Omental fat pad (tissue), 4 donors: ENCODE data around the gene MAGI2. TPM values are rescaled to one million over a fixed set of nuclear protein-coding genes. Genes with fewer than 3 reads are reported as not detected.

Experiments used
- ATAC-seq: fragments of 150-250 bp; one replicate; pipeline ENCODE4 v1.9.1; 2016; ENCODE audit warnings: mild to moderate bottlenecking, moderate library complexity; ENCODE audit not compliant: low FRiP score
- DNase-seq: peaks from one replicate; pipeline ENCODE4 v3.0.0-alpha.2; 2019; ENCODE audit warnings: low spot score
- CTCF ChIP-seq, 3 donors: fragments of 450-650 bp; IDR thresholded peaks; one replicate each; pipeline ENCODE4 v1.5.1; 2016 to 2017; ENCODE audit warnings: antibody characterized with exemption in 3 of 3, mild to moderate bottlenecking in 3 of 3, moderate library complexity in 2 of 3
- total RNA-seq, 4 donors: library from RNA; depleted of rRNA; stranded (reverse); fragments of >200 nt; gene quantifications; one replicate each; pipeline ENCODE4 v1.1.0, GENCODE V29; 2016

The MAGI2 gene
- total RNA-seq, 4 donors from 2014 or later = 9.3 to 20.6 (median 13.2) TPM

GRCh38 chr7:79361214-79361613 lies 92.3 kb downstream of the MAGI2 start:
- ATAC-seq (no peak), DNase-seq (no peak)
- no peak for TF ChIP-seq CTCF (IDR thresholded peaks at IDR 0.05)

- ATAC-seq (no peak), DNase-seq (no peak)
- no peak for TF ChIP-seq CTCF (IDR thresholded peaks at IDR 0.05)
These were observed 93.6 kb downstream of the MAGI2 start for GRCh38 chr7:79359827-79360226.

- TF ChIP-seq CTCF (IDR thresholded peaks at IDR 0.05) = no peak
- no peak for ATAC-seq
- no peak for DNase-seq
These were observed 96.4 kb downstream of the MAGI2 start for GRCh38 chr7:79357101-79357500.

- no peak for TF ChIP-seq CTCF (IDR thresholded peaks at IDR 0.05)
These were observed 99.6 kb downstream of the MAGI2 start for GRCh38 chr7:79353720-79354468.

GRCh38 chr7:79352323-79352722 lies 101.1 kb downstream of the MAGI2 start:
- TF ChIP-seq CTCF (IDR thresholded peaks at IDR 0.05) = no peak
- DNase-seq = no peak
- ATAC-seq = no peak

More at GRCh38 chr7:79353720-79354468, 99.6 kb downstream of the MAGI2 start:
- no peak for DNase-seq
- no peak for ATAC-seq

GRCh38 chr7:79347351-79347750 lies 106.1 kb downstream of the MAGI2 start:
- TF ChIP-seq CTCF (IDR thresholded peaks at IDR 0.05) = no peak
- DNase-seq = no peak

GRCh38 chr7:79341902-79342301 lies 111.6 kb downstream of the MAGI2 start:
- no peak for ATAC-seq

More at GRCh38 chr7:79347351-79347750, 106.1 kb downstream of the MAGI2 start:
- ATAC-seq = no peak

More at GRCh38 chr7:79341902-79342301, 111.6 kb downstream of the MAGI2 start:
- TF ChIP-seq CTCF (IDR thresholded peaks at IDR 0.05) = no peak
- DNase-seq = no peak
